ENCODE measurements around the gene COL23A1.

Gene COL23A1

GRCh38 chr5:178237431-178238312 is 352.5 kb downstream of the COL23A1 start:
- no peaks in the 10 kb centered on the region for H3K79me2 ChIP-seq (ENCODE audit: low read length)
- no peak overlapping the region for H3K9ac ChIP-seq (ENCODE audit: low read length)
- H3K36me3 ChIP-seq (replicated peaks; ENCODE audit: low read depth, low read length): no peaks in the 10 kb centered on the region
- no peak overlapping the region for H2AFZ ChIP-seq (ENCODE audit: low read depth, low read length)
- H3K27me3 ChIP-seq (ENCODE audit: low read depth, low read length): no peaks in the 10 kb centered on the region
- no peak overlapping the region for H3K27ac ChIP-seq (ENCODE audit: low read length)
- no peaks in the 10 kb centered on the region for H4K20me1 ChIP-seq (ENCODE audit: insufficient read depth, low read length)
- no peak overlapping the region for H3K4me2 ChIP-seq (ENCODE audit: low read length)
- peaks cover 10% of the 10 kb centered on the region for H3K4me1 ChIP-seq (ENCODE audit: low read length)
- H3K4me3 ChIP-seq (ENCODE audit: low read length): no peak overlapping the region
- TF ChIP-seq CTCF (IDR thresholded peaks at IDR 0.05; ENCODE audit: low read depth, low read length): no peak
- no peak for TF ChIP-seq EZH2phosphoT487 (IDR thresholded peaks at IDR 0.05; ENCODE audit: low read depth)
- H3K9me3 ChIP-seq (ENCODE audit: insufficient read depth, low read length): no peaks in the 10 kb centered on the region

DNA sequence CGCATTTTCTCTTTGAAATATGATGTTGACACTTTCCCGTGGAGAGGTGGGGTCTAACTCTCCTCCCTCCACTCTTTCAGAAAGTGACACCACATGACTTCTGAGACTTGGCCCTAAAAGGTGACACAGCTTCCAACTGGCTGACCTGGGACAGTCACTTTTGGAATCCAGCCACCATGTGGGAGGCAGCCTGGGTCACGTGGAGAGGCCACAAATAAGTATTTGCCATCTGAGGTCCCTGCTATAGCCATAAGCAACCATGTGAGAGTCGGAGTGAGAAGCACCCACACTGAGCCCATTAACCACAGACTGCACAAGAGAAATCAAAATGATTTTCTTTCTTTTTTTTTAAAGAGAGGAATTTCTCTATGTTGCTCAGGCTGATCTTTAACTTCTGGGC is 353.5 kb downstream of the COL23A1 start:
- Histone ChIP-seq H3K27me3 (ENCODE audit: low read depth, low read length) (no peaks in the 10 kb centered on the region), H3K9me3 (ENCODE audit: insufficient read depth, low read length) (no peaks in the 10 kb centered on the region), H4K20me1 (ENCODE audit: insufficient read depth, low read length) (no peaks in the 10 kb centered on the region; the same call in 1 of the 2 replicates), H2AFZ (ENCODE audit: low read depth, low read length) (no peak overlapping the region), H3K4me3 (ENCODE audit: low read length) (no peak overlapping the region), H3K4me2 (ENCODE audit: low read length) (no peak overlapping the region), H3K79me2 (ENCODE audit: low read length) (peaks cover 5% of the 10 kb centered on the region), H3K9ac (ENCODE audit: low read length) (no peak overlapping the region), H3K4me1 (ENCODE audit: low read length) (peaks cover 10% of the 10 kb centered on the region), H3K27ac (ENCODE audit: low read length) (no peak overlapping the region), H3K36me3 (replicated peaks; ENCODE audit: low read depth, low read length) (no peaks in the 10 kb centered on the region)
- TF ChIP-seq EZH2phosphoT487 (IDR thresholded peaks at IDR 0.05; ENCODE audit: low read depth) (no peak), CTCF (IDR thresholded peaks at IDR 0.05; ENCODE audit: low read depth, low read length) (no peak)

GRCh38 chr5:178236126-178236525 is 354.1 kb downstream of the COL23A1 start:
- Histone ChIP-seq H3K79me2 (ENCODE audit: low read length) (peaks cover 11% of the 10 kb centered on the region), H3K36me3 (replicated peaks; ENCODE audit: low read depth, low read length) (peaks cover 4% of the 10 kb centered on the region), H3K27me3 (ENCODE audit: low read depth, low read length) (no peaks in the 10 kb centered on the region), H2AFZ (ENCODE audit: low read depth, low read length) (no peak overlapping the region), H3K4me1 (ENCODE audit: low read length) (peaks cover 14% of the 10 kb centered on the region), H3K27ac (ENCODE audit: low read length) (no peak overlapping the region), H3K4me2 (ENCODE audit: low read length) (no peak overlapping the region), H4K20me1 (ENCODE audit: insufficient read depth, low read length) (peaks cover 5% of the 10 kb centered on the region), H3K9me3 (ENCODE audit: insufficient read depth, low read length) (no peaks in the 10 kb centered on the region), H3K9ac (ENCODE audit: low read length) (no peak overlapping the region), H3K4me3 (ENCODE audit: low read length) (no peak overlapping the region)
- TF ChIP-seq CTCF (IDR thresholded peaks at IDR 0.05; ENCODE audit: low read depth, low read length): no peak
- no peak for TF ChIP-seq EZH2phosphoT487 (IDR thresholded peaks at IDR 0.05; ENCODE audit: low read depth)

DNA sequence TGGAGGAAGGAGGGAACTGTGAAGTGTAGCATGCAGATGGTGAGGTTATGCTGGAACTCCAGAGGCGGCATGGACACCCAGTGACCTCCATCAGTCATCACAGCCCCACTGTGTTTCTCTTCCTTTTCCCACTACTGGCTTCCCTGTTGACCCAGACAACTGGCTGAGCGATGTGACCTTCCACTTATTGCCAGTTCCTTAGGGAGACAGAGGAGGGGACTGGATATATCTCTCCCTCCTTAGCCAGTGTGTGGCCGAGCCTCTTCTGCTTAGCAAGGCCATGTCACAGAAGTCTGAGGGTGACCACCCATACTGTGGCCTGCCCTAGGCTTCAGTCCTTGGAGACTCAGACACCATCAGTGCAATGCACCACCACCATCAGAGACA is 354.6 kb downstream of the COL23A1 start:
- H3K9ac ChIP-seq (ENCODE audit: low read length): no peak overlapping the region
- H2AFZ ChIP-seq (ENCODE audit: low read depth, low read length): no peak overlapping the region
- H3K27ac ChIP-seq (ENCODE audit: low read length): no peak overlapping the region
- no peak overlapping the region for H3K4me3 ChIP-seq (ENCODE audit: low read length)
- H3K9me3 ChIP-seq (ENCODE audit: insufficient read depth, low read length): no peaks in the 10 kb centered on the region
- H3K79me2 ChIP-seq (ENCODE audit: low read length): peaks cover 16% of the 10 kb centered on the region
- TF ChIP-seq CTCF (IDR thresholded peaks at IDR 0.05; ENCODE audit: low read depth, low read length) (no peak), EZH2phosphoT487 (IDR thresholded peaks at IDR 0.05; ENCODE audit: low read depth) (no peak)
- peaks cover 8% of the 10 kb centered on the region for H3K36me3 ChIP-seq (replicated peaks; ENCODE audit: low read depth, low read length)
- H4K20me1 ChIP-seq (ENCODE audit: insufficient read depth, low read length): peaks cover 7% of the 10 kb centered on the region
- H3K27me3 ChIP-seq (ENCODE audit: low read depth, low read length): no peaks in the 10 kb centered on the region
- H3K4me1 ChIP-seq (ENCODE audit: low read length): peaks cover 20% of the 10 kb centered on the region
- H3K4me2 ChIP-seq (ENCODE audit: low read length): no peak overlapping the region; the same call in 1 of the 2 replicates

All from OCI-LY3 (cell line).